Stimulated activated CD8-positive, alpha-beta memory T cell treated with anti-CD3 and anti-CD28 coated beads, Interleukin-4, amount 100 ng/mL, for 4 hours (primary cell): ENCODE data around the gene TTLL11.

Experiments used
- DNase-seq, 2 donors: peaks; one replicate each; pipeline ENCODE4 v3.0.0-alpha.2; 2020; ENCODE audit warnings: low read depth in 2 of 2, low spot score in 1 of 2

TTLL11 gene

GRCh38 chr9:121979736-121980135 is 113.4 kb downstream of the TTLL11 start:
- no peak for DNase-seq

- DNase-seq = no peak
Measured at GRCh38 chr9:121976751-121977150, 116.4 kb downstream of the TTLL11 start.

DNA sequence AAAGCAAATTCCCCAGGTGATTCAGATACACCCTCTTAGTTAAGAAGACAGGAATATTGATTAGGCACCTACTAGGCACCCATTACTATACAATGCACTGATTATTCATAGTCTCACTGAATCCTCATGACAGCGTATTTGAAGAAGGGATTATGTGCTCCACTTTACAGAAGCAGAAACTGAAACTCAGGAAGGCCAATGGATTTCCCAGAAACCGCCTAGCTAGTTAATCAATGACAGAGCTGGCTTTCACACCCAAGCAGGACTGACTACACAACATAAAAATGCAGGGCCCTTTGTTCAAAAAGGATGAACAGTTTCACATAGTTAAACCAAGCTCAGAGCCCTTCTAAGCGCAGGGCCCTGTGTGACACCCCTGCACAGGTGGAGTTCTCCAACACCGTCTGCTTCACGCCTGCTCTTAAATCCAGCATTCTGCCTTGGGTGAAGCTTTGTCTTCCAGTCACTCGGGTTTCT is 117.3 kb downstream of the TTLL11 start:
- no peak for DNase-seq

- DNase-seq = no peak
Measured at GRCh38 chr9:121974421-121974820, 118.7 kb downstream of the TTLL11 start.

DNA sequence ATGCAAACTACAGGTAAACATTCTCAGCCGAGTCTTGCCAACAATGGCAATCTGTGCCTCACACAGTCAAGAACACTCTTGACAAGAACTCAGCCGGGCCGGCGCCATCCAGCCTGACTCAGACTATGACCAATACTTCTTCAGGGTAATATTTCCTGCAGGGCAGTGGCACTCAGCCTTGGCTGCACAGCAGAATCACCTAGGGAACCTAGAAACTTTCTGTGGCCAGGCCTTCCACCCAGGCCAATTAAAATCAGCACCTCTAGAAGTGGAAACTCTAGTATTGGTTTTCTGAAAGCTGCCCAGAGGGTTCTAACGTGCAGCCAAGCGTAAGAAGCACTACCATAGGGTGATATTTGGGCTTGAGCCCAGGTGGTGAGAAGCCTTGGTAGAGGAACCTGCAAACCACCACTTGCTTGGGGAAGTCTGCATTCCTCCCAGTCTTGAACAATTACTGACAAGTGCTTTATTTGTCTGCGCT is 120.6 kb downstream of the TTLL11 start:
- no peak for DNase-seq

- no peak for DNase-seq
Measured at GRCh38 chr9:121968056-121968455, 125.1 kb downstream of the TTLL11 start.

GRCh38 chr9:121966706-121967105 is 126.4 kb downstream of the TTLL11 start:
- no peak for DNase-seq

DNA sequence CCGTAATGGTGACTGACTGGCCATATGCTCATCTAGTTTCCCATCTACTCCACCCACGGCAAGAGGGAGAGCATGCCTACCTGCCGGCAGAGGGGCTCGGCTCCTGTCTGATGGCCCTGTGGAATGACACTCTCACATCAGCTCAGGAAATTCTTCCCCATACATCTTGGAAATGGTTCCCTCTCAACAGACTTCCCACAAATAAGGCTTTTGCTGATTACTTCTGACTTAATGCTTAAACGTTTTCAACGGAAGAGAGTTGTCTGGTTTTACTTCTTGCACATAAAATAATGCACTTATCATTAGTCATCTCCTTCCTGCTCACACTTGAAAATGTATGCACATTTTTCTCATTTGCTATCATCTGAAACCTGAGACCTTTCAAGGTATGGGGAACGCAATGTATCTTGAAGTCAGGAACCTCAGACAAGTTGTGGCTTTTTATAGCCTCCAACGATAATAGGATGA is 129.5 kb downstream of the TTLL11 start:
- DNase-seq = no peak

GRCh38 chr9:121962421-121962820 is 130.7 kb downstream of the TTLL11 start:
- DNase-seq = no peak

DNA sequence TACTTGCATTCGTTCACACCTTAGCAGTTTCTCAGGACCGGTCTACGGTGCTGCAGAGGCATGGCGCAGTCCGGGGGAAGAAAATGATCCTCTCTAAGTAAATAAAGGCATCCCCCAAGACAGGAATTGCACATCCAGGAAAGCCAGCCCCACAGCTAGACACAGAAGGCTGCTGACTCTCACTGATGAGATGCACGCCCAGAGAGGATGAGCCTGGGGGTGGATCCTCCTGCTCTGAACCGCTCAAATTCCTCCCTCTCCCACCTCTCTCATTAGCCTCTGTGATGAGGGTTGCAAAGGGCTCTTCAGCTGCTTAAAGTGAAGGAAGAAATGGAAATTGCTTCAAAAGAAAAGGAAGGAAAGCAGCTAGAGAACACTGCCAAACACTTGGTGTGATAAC is 132.4 kb downstream of the TTLL11 start:
- no peak for DNase-seq

DNA sequence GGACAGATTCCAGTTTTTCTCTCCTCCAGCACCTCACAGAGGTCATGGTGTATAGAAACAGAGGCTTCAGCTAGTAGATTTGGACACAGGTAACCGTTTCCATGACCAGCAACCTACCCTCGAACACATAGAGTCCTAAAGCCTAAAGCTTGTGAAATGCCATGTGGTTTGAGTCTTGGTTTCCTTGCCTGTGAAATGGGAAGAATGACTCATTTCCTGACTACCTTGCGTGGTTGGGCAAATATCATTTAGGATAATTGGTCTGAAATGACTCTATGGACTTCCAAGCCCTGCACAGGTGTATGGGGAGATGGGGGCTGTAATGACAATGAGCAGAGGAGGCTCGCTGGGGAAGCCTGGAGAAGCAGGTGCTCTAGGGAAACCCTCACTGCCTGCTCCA is 134.6 kb downstream of the TTLL11 start:
- DNase-seq = no peak

- DNase-seq = no peak
Measured at GRCh38 chr9:121956808-121957207, 136.3 kb downstream of the TTLL11 start.

DNA sequence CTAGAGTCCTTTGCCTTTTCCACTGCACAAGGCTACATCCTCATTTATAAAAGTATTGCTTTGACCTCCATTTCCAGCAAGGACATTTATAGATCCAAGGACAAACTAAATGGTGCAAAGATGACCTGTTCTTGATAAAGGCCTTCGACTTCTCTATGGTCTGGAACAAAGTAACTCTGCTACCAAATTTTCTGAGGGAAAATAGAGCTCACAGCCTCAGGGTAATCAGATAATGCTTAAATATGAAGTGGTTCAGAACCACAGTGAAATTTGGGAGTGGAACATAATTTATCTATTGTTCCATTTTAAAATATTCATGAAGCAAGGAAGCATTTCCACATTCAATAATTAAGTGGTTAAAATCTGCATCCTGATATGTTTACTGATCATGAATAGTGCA is 137.5 kb downstream of the TTLL11 start:
- no peak for DNase-seq

DNA sequence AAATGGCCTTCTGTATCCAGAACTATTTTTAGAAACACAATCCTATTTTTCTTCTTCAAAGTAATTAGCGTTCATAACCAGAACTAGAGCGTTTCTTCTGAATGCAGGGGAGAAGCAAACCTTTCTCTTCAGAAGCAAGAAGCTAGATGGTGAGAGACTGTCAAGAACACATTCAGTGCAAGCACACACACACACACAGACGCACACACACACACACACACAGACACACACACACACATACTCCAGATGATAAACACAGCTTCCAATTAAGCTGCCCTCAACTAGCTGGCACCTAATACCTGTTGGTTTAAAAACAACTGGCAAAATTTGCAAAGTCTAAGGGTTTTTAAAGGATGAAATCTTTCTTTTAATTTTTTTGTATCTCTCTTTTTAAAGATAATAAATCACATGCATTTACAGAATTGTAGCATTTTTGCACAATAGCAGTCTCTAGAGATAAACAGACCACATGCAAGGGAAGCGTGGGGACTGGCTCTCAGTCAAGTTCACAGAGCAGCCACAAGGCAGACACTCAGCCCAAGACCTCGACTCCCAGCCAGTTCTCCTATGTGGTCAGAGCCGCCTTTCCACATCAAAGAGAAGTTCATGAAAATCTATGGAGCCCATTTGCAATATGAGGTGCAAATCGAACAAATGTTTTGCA is 138.5 kb downstream of the TTLL11 start:
- no peak for DNase-seq

DNA sequence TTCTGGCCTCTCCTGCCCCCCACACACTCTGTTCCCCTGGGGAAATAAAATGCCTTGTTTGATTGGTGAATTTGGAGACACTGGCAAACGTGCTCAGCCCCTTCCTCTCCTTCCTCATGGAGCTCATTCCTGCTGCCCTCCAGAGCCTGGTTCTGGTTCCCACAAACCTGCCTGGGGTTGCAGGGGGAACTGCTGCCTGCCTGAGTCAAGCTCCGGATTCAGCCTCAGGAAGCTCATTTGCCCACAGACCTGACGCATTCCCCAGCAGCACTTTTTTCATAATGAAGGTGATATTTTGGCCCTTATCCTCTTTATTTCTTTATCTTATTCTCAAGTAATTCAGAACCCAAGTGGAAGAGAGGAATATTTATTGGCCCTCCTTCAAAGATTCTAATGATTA is 140.5 kb downstream of the TTLL11 start:
- no peak for DNase-seq

DNA sequence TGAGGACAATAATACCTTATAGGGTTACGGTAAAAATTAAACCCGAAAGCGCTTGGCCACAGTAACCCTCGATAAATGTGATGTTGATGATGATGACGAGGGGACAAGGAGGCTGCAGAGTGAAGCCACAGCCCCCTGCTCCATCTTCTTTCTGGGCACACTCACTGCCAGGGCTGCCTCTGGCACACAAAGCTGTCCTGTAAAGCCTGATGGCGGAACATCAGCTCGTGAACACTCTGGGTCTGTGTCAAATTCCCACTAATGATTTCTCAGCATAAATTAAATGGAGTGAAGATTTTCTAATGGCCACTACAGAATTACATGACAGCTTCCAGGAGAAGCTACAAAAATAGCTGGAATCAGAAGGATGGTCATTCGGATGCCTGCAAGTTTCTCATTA is 142.2 kb downstream of the TTLL11 start:
- no peak for DNase-seq

- DNase-seq = no peak
Measured at GRCh38 chr9:121950441-121950840, 142.7 kb downstream of the TTLL11 start.

DNA sequence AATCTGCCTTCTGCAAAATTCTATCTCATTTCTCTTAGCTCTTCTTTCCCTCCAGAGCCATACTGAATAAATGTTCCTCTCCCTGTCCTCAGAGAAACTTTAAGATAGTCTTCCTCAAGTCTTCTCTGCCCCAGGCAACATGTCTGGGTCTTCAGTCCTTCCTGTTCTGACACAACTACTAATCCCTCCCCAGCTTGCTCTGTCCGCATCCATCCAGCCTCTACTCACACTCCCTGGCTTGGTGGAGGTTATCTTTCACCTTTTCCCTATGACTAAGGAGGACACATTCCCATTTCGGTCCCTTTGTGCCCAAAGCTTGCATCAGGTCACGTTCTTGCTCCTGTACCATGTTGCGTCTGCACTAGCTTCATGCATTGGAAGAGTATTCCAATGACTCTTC is 143.3 kb downstream of the TTLL11 start:
- DNase-seq = no peak

DNA sequence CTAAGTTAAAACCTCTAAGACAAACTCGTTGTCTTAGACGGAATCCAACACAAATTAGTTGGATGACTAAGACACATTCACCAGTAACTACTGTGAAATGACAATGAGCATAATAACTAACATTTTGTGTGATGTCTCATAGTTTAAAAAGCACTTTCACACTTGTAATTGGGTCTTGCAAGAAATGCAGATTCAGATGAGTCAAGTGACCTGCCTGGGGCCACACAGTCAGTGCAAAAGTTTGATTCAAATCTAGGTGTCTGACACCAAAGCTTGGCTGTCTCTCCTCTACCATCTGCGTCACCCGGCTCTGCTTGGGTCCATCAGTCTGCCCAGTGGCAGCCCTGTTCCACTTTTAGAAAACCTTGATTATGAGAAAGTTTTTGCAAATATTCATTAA is 143.7 kb downstream of the TTLL11 start:
- no peak for DNase-seq

GRCh38 chr9:121947775-121948174 is 145.3 kb downstream of the TTLL11 start:
- DNase-seq = no peak

GRCh38 chr9:121946465-121946864 is 146.6 kb downstream of the TTLL11 start:
- no peak for DNase-seq

GRCh38 chr9:121945849-121946248 is 147.3 kb downstream of the TTLL11 start:
- no peak for DNase-seq

DNA sequence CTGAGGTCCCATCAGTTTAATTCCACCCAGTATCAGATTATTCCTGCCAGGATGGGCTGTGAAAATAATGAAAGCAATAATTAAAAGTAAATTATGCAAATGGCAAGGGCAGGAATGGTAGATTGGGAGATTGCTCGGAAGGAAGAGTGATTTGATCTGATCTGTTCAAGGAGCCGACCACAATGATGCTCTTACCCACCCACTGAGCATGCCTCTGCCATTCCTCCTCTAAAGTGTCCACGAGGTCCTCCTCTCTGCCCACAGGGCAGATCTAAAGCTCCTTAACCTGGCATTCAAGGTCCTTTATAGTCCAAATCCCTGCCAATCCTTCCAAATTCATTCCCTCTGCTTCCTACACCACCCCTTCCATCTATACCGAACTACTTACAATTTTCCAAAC is 147.8 kb downstream of the TTLL11 start:
- no peak for DNase-seq
